ENCODE results near the gene FCN1.

FCN1 gene

DNA sequence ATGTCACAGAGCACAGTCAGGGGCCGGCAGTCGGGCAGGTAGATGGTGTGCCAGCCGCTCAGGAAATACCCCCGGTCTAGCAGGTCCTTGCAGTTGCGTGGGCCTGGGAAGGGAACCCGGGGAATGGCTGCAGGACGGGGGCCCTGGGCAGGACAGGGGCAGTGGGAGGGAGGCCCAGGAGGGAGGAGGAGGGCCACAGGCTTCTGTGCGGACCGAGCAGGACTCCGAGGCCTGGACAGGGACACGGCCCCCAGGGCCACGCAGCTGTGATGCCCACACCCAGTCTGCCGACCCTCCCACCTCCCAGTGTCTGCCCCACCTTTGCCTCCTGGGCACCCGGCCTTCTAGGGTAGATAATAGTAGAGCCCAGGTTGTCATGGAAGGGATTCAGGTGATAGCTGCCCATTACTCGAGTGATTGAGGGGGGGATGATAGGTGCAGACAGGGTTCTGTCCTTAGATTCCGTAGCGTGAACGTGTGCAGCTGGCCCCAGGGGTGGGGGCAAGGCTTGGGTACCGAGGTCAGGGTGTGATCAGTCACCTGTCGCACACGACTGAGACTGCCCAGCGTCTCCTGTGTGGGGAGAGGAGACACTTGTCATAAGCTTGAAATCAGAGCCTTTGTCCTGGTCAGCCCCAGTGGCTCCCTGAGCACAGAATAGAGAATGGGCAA, 4.5 kb downstream of the FCN1 start:
- DNase-seq: no peak

DNA sequence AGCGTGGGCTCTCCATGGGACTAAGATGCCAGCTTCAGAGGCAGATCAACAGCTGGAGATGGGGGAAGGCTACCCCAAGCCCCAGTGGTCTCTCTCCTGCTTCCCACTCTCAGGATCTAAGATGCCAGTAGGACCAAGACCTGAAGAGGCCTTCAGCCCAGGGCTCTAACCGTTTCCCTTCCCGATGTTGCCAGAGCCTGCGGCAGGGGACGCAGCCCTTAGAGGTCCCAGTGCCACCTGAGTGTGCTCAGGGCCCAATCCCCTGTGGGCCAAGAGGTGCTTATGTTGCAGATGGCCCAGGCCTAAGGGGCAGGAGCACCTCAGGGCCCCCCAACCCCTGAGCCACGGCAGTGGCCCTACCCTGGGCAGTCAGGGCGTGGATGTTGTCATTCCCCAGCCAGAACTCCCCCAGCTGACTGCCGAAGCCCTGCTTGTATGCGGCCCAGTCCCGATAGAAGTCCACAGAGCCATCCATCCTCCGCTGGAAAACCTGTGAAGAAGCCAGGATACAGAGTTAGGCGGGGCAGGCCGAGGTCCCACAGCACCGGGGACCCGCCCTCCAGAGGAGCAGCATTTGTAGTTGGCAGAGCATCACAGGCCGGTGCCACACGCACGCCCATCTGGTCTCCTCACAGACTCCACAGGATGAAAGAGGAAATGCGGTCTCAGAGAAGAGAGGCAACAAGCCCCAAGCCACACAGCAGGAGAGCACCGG, 5.4 kb downstream of the FCN1 start:
- DNase-seq: no peak

DNA sequence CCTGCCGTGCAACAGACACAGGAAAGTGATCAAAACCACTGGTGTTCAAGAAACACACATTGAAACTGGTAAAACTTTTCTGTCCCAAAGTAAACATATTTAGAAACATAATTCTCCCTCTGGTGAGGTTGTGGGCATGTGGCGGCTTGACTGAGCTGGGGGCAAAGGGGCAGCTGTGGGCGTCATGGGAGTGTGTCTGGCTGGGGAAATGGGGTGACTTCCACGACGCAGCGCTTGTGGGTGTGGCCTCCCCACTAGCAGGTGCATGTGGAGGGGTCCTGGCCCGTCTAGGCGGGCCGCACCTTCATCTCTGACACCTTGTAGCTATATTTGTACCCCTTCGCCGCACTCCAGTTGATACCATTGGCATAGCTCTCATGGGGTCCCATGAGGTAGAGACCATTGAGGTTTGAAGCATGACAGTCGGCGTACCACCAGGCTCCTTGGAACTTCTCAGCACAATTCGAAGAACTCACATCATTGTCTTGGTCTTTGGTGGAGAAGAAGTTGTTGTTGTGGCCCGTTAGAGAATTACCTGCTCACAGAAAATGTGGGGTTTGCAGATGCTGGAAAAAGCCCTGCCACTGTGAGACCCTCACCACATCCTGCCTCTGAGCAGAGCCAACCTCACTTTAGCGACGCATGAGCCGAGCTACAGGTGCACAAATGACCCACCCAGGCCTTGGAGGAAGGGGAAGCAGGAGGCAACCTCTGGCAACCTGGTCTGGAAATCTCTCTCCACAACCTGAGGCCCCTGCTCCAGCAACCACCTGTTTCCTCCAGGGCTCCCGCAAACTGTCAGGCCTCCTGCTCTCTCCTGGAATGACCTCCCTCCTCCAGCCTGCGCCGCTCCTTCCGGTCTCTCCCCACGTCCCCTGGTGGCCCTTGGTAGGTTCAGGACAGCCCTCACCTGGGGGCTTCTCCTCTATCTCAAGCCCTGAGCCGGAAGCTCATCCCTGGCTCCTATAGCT, 7.9 kb downstream of the FCN1 start:
- DNase-seq: no peak

- no peak for DNase-seq
Observed at GRCh38 chr9:134908524-134909309, 9.0 kb downstream of the FCN1 start.

GRCh38 chr9:134902936-134903335, 14.8 kb downstream of the FCN1 start:
- DNase-seq: no peak

GRCh38 chr9:134899818-134900217, 17.9 kb downstream of the FCN1 start:
- no peak for DNase-seq

- no peak for DNase-seq
Observed at GRCh38 chr9:134899168-134899567, 18.5 kb downstream of the FCN1 start.

GRCh38 chr9:134898319-134898718, 19.4 kb downstream of the FCN1 start:
- DNase-seq: no peak

- DNase-seq: no peak
Observed at GRCh38 chr9:134897584-134898170, 20.0 kb downstream of the FCN1 start.

GRCh38 chr9:134896834-134897583, 20.7 kb downstream of the FCN1 start:
- no peak for DNase-seq

DNA sequence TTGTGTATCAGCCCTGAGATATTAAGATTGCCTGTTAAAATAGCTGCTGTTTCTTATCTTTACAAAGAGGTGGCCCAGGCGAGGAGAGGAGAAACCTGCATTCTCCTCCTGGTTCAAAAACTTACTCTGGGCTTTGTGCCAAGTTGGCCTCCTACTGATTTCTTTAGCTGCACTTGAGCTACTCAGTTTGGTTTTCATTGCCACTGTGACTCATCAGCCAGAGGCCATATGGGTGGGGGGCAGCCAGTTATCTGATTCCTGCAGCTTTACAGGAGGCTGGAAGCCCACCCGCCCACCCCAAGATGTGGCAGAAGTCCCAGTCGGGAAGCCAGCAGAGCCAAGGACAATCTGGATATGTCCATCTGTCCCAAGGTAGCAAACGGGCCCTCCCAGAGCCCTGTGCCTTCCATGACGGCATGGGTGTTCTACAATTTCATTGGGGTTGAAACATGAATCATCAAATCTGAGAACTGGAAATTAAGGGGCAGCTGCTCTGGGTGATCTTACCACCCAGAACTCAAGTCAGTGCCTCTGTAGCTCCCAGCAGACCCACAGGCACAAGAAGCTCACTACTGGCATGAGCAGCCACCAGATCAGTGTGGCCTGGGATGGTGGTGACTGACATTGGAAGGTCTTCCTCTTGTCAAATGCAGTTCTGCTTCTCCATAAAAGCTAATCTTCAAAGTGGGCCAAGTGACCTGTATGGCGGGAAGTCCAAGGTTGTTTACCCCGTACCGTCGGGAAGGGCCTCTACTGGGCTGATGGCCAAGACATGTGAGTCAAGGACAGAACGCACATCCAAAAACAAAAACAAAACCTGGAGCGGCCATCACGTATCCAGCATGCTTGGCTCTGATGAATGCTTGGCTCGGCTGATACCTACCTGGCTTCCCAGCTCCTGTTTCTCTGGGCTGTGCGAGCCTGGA, 21.5 kb downstream of the FCN1 start:
- no peak for DNase-seq

DNA sequence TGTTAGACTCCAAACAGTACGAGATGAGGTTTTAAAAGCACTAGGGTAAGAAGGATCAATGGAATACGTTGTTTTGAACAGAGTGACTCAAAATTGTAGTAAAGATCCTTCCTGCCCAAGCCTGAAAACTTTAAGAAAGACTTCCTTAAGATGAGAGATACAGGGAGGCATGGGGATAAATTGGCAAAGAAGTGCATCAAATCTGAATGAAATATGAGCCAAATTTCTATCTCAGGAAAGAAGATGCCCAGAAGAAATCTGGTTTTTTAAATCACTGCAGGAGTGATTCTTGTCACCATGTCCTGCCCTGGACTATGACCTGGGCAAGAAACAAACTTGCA, 22.2 kb downstream of the FCN1 start:
- no peak for DNase-seq

DNA sequence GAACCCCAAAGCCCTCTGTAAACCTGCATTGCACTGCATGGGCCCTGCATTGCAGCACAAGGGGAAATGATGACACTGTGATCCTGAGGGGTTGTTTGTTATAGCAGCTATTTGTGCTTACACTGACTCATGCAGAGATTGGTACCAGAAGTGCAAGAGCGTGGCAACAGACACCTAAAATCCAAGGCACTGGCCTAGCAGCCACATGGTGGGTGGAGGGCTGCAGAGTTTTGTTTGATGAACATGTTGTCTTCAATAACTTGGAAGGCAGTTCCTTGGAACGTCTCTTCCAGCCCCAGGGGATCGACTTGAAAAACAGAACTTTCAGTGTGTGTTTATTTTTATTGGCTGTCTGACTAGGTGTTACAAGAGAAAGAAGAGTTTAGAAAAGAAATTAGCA, 22.6 kb downstream of the FCN1 start:
- DNase-seq: no peak

GRCh38 chr9:134894136-134894860, 23.4 kb downstream of the FCN1 start:
- no peak for DNase-seq

- no peak for DNase-seq
Observed at GRCh38 chr9:134892820-134893420, 24.8 kb downstream of the FCN1 start.

DNA sequence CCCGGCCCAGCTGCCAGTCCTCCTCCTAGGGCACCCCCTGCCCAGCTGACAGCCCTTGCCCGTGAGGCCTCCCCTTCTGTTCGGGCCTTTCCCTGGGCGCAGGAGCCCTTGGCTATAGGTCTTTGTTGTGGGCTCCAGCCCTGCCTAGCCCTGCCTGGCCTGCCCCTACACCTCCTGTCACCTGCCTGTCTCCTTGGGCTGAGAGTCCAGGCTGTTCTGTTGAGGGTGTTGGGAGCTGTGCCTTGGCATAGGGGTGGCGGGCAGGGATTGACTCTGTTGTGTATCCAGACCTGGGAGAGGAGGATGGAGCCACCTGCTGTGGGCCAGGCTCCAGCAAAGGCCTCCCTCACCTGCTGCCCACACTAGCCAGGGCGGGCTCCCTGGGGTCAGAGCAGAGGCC, 25.5 kb downstream of the FCN1 start:
- DNase-seq: no peak

DNA sequence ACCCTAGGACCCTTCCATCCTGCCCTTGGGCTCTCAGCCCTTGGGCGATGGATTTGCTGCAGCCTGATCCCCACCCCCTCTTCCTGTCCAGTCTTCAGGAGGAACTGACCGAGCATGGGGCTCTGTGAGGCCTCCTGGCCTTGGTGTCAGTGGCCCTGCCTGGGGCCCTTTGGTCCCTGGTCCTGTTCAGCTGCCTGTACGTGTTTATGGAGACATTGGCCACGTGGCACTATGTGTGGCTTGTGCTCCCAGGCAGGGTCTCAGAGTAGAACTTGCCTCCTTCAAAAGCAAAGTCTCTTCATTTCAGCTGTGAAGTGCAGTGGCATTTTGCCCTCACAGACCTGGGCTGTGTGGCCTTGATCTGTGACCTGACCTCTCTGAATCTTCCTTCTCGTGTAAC, 26.0 kb downstream of the FCN1 start:
- no peak for DNase-seq

- DNase-seq: no peak
Observed at GRCh38 chr9:134891053-134891452, 26.7 kb downstream of the FCN1 start.

GRCh38 chr9:134890155-134890495, 27.6 kb downstream of the FCN1 start:
- no peak for DNase-seq

All from NCI-H187 (cell line).